GM12864 (cell line): ENCODE measurements around the gene NKD2.
A peak's percentile ranks its signal among the peaks of the same experiment; 100 is the strongest.
"Not testable (repeated sequence)": the region's sequence is repeated elsewhere in the genome, so short reads cannot be mapped to it uniquely, and the experiment has no call there.

Experiments used
- DNase-seq: peaks from one replicate; pipeline ENCODE4 v3.0.0-alpha.2; 2011; ENCODE audit warnings: low read depth
- H3K4me3 ChIP-seq: 2 replicates; pipeline ENCODE4 v1.5.1; 2011; ENCODE audit warnings: mild to moderate bottlenecking, low read depth, low read length, control low read depth
- CTCF ChIP-seq: IDR thresholded peaks from 2 replicates; pipeline ENCODE4 v1.5.1; 2011; ENCODE audit warnings: low read depth, mild to moderate bottlenecking, moderate library complexity, low read length, control low read depth, inconsistent platforms; ENCODE audit errors: missing control alignments

NKD2 gene

GRCh38 chr5:1000329-1000728 lies 8.3 kb upstream of the NKD2 start:
- no peak for TF ChIP-seq CTCF
- no peak overlapping the region for H3K4me3 ChIP-seq
- no peak for DNase-seq

GRCh38 chr5:1000831-1001230 lies 7.8 kb upstream of the NKD2 start:
- not testable (repeated sequence) for H3K4me3 ChIP-seq, DNase-seq

GRCh38 chr5:1001406-1002270 lies 7.0 kb upstream of the NKD2 start:
- TF ChIP-seq CTCF, result no peak
- no peak for DNase-seq
- H3K4me3 ChIP-seq, result no peak overlapping the region

GRCh38 chr5:1002271-1002546 lies 6.4 kb upstream of the NKD2 start:
- DNase-seq, result no peak
- TF ChIP-seq CTCF, result no peak
- no peak overlapping the region for H3K4me3 ChIP-seq

- DNase-seq, result no peak
- TF ChIP-seq CTCF, result no peak
- no peak overlapping the region for H3K4me3 ChIP-seq
Measured at GRCh38 chr5:1002836-1003235, 5.8 kb upstream of the NKD2 start.

- TF ChIP-seq CTCF, result no peak
- H3K4me3 ChIP-seq, result no peak overlapping the region
- DNase-seq, result no peak
Measured at GRCh38 chr5:1003296-1003937, 5.2 kb upstream of the NKD2 start.

GRCh38 chr5:1004461-1005248 lies 3.9 kb upstream of the NKD2 start:
- no peak for DNase-seq
- no peak overlapping the region for H3K4me3 ChIP-seq
- TF ChIP-seq CTCF, result peak; percentile 31
